Fibroblast of the aortic adventitia (primary cell): ENCODE results near the gene FAM149B1. TPM values are rescaled to one million over a fixed set of nuclear protein-coding genes. Genes with fewer than 3 reads are reported as not detected.

Experiments
- DNase-seq: peaks from one replicate; pipeline ENCODE4 v3.0.0-alpha.2; 2010; ENCODE audit warnings: low read depth
- H3K4me3 ChIP-seq: 2 replicates; pipeline ENCODE4 v1.5.1; 2011; ENCODE audit warnings: low read depth, mild to moderate bottlenecking, control low read depth, low read length, moderate library complexity
- CTCF ChIP-seq: IDR thresholded peaks from 2 replicates; pipeline ENCODE4 v1.5.1; 2011; ENCODE audit warnings: mild to moderate bottlenecking, low read length, control low read depth, inconsistent platforms; ENCODE audit not compliant: insufficient read depth
- total RNA-seq: library from RNA; depleted of rRNA; stranded (reverse); fragments of >200 nt; gene quantifications from 2 replicates; pipeline ENCODE4 v1.2.3, GENCODE V29; 2012; ENCODE audit warnings: low replicate concordance

Gene FAM149B1
- total RNA-seq, 1 donor = 30.8 TPM

GRCh38 chr10:73225518-73225917 lies 57.6 kb downstream of the FAM149B1 start:
- DNase-seq = no peak
- no peak overlapping the region for H3K4me3 ChIP-seq
- no peak for TF ChIP-seq CTCF

- H3K4me3 ChIP-seq = no peak overlapping the region
- no peak for TF ChIP-seq CTCF
- DNase-seq = no peak
Measured at GRCh38 chr10:73226663-73227062, 58.7 kb downstream of the FAM149B1 start.

GRCh38 chr10:73228247-73228646 lies 60.3 kb downstream of the FAM149B1 start:
- no peak overlapping the region for H3K4me3 ChIP-seq
- peak; percentile 18 for DNase-seq
- no peak for TF ChIP-seq CTCF

- no peak overlapping the region for H3K4me3 ChIP-seq
- no peak for TF ChIP-seq CTCF
- DNase-seq = no peak
Measured at GRCh38 chr10:73229567-73229966, 61.6 kb downstream of the FAM149B1 start.

GRCh38 chr10:73232887-73233286 lies 65.0 kb downstream of the FAM149B1 start:
- no peak overlapping the region for H3K4me3 ChIP-seq
- DNase-seq = no peak
- TF ChIP-seq CTCF = no peak

DNA sequence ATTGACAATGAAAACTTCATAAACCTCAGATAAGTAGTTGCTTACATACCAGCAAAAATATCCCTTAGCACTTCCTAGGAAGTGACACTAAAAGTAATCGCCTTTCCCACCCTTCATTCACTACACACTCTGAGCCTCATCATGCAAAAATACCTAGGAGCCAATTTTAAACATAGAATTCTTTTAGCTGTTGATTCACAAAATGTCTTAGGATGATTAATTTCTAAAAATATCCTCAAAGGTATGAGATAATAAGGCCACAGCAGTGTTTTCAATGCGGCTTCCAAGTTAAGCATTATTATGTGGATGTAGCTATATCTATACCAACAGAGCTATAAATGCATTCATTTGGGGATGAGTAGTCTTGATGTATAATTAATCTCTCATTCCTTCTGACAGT lies 66.0 kb downstream of the FAM149B1 start:
- DNase-seq = no peak
- no peak for TF ChIP-seq CTCF
- no peak overlapping the region for H3K4me3 ChIP-seq

DNA sequence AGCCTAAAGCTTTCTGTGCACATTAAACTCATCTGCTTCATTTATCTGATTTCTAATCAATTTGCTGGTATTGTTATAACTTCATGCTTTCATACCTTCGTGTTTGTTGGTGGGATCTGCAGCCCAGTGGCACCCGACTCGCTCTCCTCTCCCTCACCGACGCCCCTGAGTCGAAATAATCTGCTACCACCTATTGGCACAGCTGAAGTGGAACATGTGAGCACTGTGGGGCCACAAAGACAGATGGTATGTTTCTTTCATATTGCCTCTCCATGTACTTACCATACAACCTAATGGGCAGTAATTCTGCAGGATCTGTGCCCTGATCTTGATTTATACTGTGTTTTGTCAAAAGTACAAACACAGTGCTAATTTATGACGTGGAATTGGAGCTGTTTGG lies 66.8 kb downstream of the FAM149B1 start:
- no peak for TF ChIP-seq CTCF
- no peak overlapping the region for H3K4me3 ChIP-seq
- DNase-seq = no peak
